ENCODE data around the gene FSCN2. TPM values are rescaled to one million over a fixed set of nuclear protein-coding genes. Genes with fewer than 3 reads are reported as not detected.
A peak's percentile ranks its signal among the peaks of the same experiment; 100 is the strongest.

FSCN2 gene
- polyA plus RNA-seq, 1 donor (not counting 4 experiments of a cell fraction or from before 2014, with no cell fraction given), result not detected

DNA sequence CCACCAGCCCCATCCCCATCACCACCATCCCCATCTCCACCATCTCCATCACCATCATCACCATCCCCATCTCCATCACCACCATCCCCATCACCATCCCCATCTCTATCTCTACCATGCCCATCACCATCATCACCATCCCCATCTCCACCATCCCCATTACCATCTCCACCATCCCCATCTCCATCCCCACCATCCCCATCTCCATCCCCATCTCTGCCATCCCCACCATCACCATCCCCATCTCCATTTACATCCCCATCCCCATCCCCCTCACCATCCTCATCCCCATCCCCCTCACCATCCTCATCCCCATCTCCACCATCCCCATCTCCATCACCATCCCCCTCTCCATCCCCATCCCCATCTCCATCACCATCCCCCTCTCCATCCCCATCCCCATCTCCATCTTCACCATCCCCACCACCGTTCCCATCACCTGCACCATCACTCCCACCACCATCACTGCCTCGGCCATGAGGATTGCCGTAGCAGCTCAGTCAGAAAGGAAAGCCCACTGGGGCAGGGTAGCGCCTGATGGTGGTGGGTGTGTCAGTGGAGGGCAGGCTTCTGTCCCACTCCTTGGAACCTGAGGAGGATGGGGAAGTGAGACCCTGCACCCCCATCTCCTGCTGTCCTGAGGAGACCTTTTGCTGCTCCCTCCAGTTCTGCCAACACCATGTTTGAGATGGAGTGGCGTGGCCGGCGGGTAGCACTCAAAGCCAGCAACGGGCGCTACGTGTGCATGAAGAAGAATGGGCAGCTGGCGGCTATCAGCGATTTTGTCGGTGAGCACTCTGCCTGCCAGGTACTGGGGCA is 7.5 kb downstream of the FSCN2 start:
- Histone ChIP-seq H3K9me1 (ENCODE audit: control insufficient read depth, extremely low read depth, insufficient read depth, low read length) (no peaks in the 10 kb centered on the region), H3K9ac (ENCODE audit: control insufficient read depth, extremely low read depth, insufficient read depth, low read length) (no peak overlapping the region), H3K4me1 (ENCODE audit: control insufficient read depth, extremely low read depth, insufficient read depth, low read length) (peaks cover 3% of the 10 kb centered on the region), H3K4me3 (ENCODE audit: control insufficient read depth in 2 of 3, extremely low read depth in 1 of 3, insufficient read depth in 2 of 3, low read depth in 1 of 3, low read length in 3 of 3) (no peak overlapping the region), H3K27me3 (ENCODE audit: control insufficient read depth, extremely low read depth, insufficient read depth, low read length) (peaks cover 34% of the 10 kb centered on the region), H3K9me3 (ENCODE audit: control insufficient read depth, low read depth, low read length) (peaks cover 2% of the 10 kb centered on the region), H4K20me1 (ENCODE audit: control insufficient read depth, extremely low read depth, insufficient read depth, low read length) (peaks cover 7% of the 10 kb centered on the region), H3K4me2 (ENCODE audit: control insufficient read depth, extremely low read depth, insufficient read depth, low read depth, low read length) (no peak overlapping the region), H3K27ac (ENCODE audit: control insufficient read depth, insufficient read depth, low read length) (no peak overlapping the region), H2AFZ (ENCODE audit: control insufficient read depth, low read length) (no peak overlapping the region), H3K79me2 (ENCODE audit: control insufficient read depth, insufficient read depth, low read length) (no peaks in the 10 kb centered on the region), H3K36me3 (ENCODE audit: control insufficient read depth in 2 of 2, extremely low read depth in 1 of 2, insufficient read depth in 2 of 2, low read length in 2 of 2) (peaks cover 2 to 3% of the 10 kb centered on the region in 2 experiments)
- no peak for DNase-seq (ENCODE audit: low read depth, low spot score)
- TF ChIP-seq EZH2 (IDR thresholded peaks at IDR 0.05; ENCODE audit: low read length), result no peak
- TF ChIP-seq, protein P1, sequence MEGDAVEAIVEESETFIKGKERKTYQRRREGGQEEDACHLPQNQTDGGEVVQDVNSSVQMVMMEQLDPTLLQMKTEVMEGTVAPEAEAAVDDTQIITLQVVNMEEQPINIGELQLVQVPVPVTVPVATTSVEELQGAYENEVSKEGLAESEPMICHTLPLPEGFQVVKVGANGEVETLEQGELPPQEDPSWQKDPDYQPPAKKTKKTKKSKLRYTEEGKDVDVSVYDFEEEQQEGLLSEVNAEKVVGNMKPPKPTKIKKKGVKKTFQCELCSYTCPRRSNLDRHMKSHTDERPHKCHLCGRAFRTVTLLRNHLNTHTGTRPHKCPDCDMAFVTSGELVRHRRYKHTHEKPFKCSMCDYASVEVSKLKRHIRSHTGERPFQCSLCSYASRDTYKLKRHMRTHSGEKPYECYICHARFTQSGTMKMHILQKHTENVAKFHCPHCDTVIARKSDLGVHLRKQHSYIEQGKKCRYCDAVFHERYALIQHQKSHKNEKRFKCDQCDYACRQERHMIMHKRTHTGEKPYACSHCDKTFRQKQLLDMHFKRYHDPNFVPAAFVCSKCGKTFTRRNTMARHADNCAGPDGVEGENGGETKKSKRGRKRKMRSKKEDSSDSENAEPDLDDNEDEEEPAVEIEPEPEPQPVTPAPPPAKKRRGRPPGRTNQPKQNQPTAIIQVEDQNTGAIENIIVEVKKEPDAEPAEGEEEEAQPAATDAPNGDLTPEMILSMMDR (optimal IDR thresholded peaks at IDR 0.05 in 1 of 3, IDR thresholded peaks at IDR 0.05 in 1 of 3, conservative IDR thresholded peaks at IDR 0.05 in 1 of 3; ENCODE audit: extremely low read depth in 1 of 3, insufficient read depth in 2 of 3, low read length in 3 of 3), result no peak
- no peak for FAIRE-seq
- dilution Hi-C loops (cut with MboI; ENCODE audit: extremely low pct_ligation_motif_present, low sequenced_read_pairs), result no loop called here

- Histone ChIP-seq H3K9me3 (ENCODE audit: control insufficient read depth, low read depth, low read length) (no peaks in the 10 kb centered on the region), H3K4me2 (ENCODE audit: control insufficient read depth, extremely low read depth, insufficient read depth, low read depth, low read length) (no peak overlapping the region), H3K27ac (ENCODE audit: control insufficient read depth, insufficient read depth, low read length) (no peak overlapping the region), H2AFZ (ENCODE audit: control insufficient read depth, low read length) (no peak overlapping the region), H3K36me3 (ENCODE audit: control insufficient read depth in 2 of 2, extremely low read depth in 1 of 2, insufficient read depth in 2 of 2, low read length in 2 of 2) (peaks cover 3 to 7% of the 10 kb centered on the region in 2 experiments), H3K4me1 (ENCODE audit: control insufficient read depth, extremely low read depth, insufficient read depth, low read length) (peaks cover 3% of the 10 kb centered on the region), H3K79me2 (ENCODE audit: control insufficient read depth, insufficient read depth, low read length) (no peaks in the 10 kb centered on the region), H3K27me3 (ENCODE audit: control insufficient read depth, extremely low read depth, insufficient read depth, low read length) (peaks cover 34% of the 10 kb centered on the region), H3K9me1 (ENCODE audit: control insufficient read depth, extremely low read depth, insufficient read depth, low read length) (no peaks in the 10 kb centered on the region), H3K4me3 (ENCODE audit: control insufficient read depth in 2 of 3, extremely low read depth in 1 of 3, insufficient read depth in 2 of 3, low read depth in 1 of 3, low read length in 3 of 3) (no peak overlapping the region), H3K9ac (ENCODE audit: control insufficient read depth, extremely low read depth, insufficient read depth, low read length) (no peak overlapping the region), H4K20me1 (ENCODE audit: control insufficient read depth, extremely low read depth, insufficient read depth, low read length) (peaks cover 7% of the 10 kb centered on the region)
- dilution Hi-C loops (cut with MboI; ENCODE audit: extremely low pct_ligation_motif_present, low sequenced_read_pairs), result no loop called here
- TF ChIP-seq, protein P1 (optimal IDR thresholded peaks at IDR 0.05 in 1 of 3, IDR thresholded peaks at IDR 0.05 in 1 of 3, conservative IDR thresholded peaks at IDR 0.05 in 1 of 3; ENCODE audit: extremely low read depth in 1 of 3, insufficient read depth in 2 of 3, low read length in 3 of 3), result no peak
- TF ChIP-seq EZH2 (IDR thresholded peaks at IDR 0.05; ENCODE audit: low read length), result peak; percentile 93
- DNase-seq (ENCODE audit: low read depth, low spot score), result no peak
- FAIRE-seq, result no peak
Measured at GRCh38 chr17:81536299-81537290, 8.4 kb downstream of the FSCN2 start.
